HEK293T (cell line): ENCODE measurements around the gene GPR18.

Source experiments
- CTCF ChIA-PET: fragments of 350-600 bp; formaldehyde crosslinking; extraction: SDS; loops from one replicate; lab custom pipeline; 2021; ENCODE audit warnings: antibody characterized with exemption, inconsistent platforms; lab: Yijun Ruan, JAX
- POLR2A ChIA-PET: fragments of 350-600 bp; formaldehyde crosslinking; extraction: SDS; loops from one replicate; lab custom pipeline; 2020; ENCODE audit warnings: antibody characterized with exemption, inconsistent platforms; lab: Yijun Ruan, JAX
- DNase-seq: peaks from one replicate; pipeline ENCODE4 v3.0.0; 2012; ENCODE audit warnings: mixed read lengths; ENCODE audit errors: extremely low spot score
- ARNT ChIP-seq: fragments of 450-650 bp; IDR thresholded peaks from 2 replicates; pipeline ENCODE4 v1.6.1; 2017; ENCODE audit warnings: mild to moderate bottlenecking
- BHLHE40 ChIP-seq: fragments of 450-650 bp; IDR thresholded peaks from 2 replicates; pipeline ENCODE4 v1.6.1; 2016; ENCODE audit warnings: mild to moderate bottlenecking, moderate library complexity, borderline replicate concordance
- CTBP1 ChIP-seq: fragments of 450-650 bp; IDR thresholded peaks from 2 replicates; pipeline ENCODE4 v1.6.1; 2016; ENCODE audit warnings: borderline replicate concordance
- ELF4 ChIP-seq: fragments of 450-650 bp; IDR thresholded peaks from 2 replicates; pipeline ENCODE4 v1.6.1; 2017; ENCODE audit warnings: antibody characterized with exemption
- FOXA1 ChIP-seq: fragments of 450-650 bp; IDR thresholded peaks from 2 replicates; pipeline ENCODE4 v1.6.1; 2016; ENCODE audit warnings: mild to moderate bottlenecking
- FOXK2 ChIP-seq: fragments of 450-650 bp; IDR thresholded peaks from 2 replicates; pipeline ENCODE4 v1.6.1; 2016; ENCODE audit warnings: mild to moderate bottlenecking
- FOXM1 ChIP-seq: fragments of 450-650 bp; IDR thresholded peaks from 2 replicates; pipeline ENCODE4 v1.6.1; 2017; ENCODE audit warnings: mild to moderate bottlenecking, borderline replicate concordance
- HDGF ChIP-seq: fragments of 450-650 bp; IDR thresholded peaks from 2 replicates; pipeline ENCODE4 v1.6.1; 2017; ENCODE audit warnings: antibody characterized with exemption, borderline replicate concordance
- L3MBTL2 ChIP-seq: fragments of 450-650 bp; conservative IDR thresholded peaks from 2 replicates; pipeline ENCODE4 v1.6.1; 2016; ENCODE audit warnings: mild to moderate bottlenecking
- LEF1 ChIP-seq: fragments of 450-650 bp; IDR thresholded peaks from 2 replicates; pipeline ENCODE4 v1.6.1; 2017; ENCODE audit warnings: mild to moderate bottlenecking, borderline replicate concordance
- NFRKB ChIP-seq: fragments of 450-650 bp; IDR thresholded peaks from 2 replicates; pipeline ENCODE4 v1.6.1; 2016; ENCODE audit warnings: mild to moderate bottlenecking, moderate library complexity
- PKNOX1 ChIP-seq: fragments of 450-650 bp; IDR thresholded peaks from 2 replicates; pipeline ENCODE4 v1.6.1; 2016
- SP1 ChIP-seq: fragments of 450-650 bp; IDR thresholded peaks from 2 replicates; pipeline ENCODE4 v1.6.1; 2017
- SUZ12 ChIP-seq: fragments of 450-650 bp; IDR thresholded peaks from 2 replicates; pipeline ENCODE4 v1.6.1; 2016; ENCODE audit warnings: mild to moderate bottlenecking
- TARDBP ChIP-seq: fragments of 450-650 bp; IDR thresholded peaks from 2 replicates; pipeline ENCODE4 v1.6.1; 2016
- ZNF384 ChIP-seq: fragments of 450-650 bp; IDR thresholded peaks from 2 replicates; pipeline ENCODE4 v1.6.1; 2016

The GPR18 gene

DNA sequence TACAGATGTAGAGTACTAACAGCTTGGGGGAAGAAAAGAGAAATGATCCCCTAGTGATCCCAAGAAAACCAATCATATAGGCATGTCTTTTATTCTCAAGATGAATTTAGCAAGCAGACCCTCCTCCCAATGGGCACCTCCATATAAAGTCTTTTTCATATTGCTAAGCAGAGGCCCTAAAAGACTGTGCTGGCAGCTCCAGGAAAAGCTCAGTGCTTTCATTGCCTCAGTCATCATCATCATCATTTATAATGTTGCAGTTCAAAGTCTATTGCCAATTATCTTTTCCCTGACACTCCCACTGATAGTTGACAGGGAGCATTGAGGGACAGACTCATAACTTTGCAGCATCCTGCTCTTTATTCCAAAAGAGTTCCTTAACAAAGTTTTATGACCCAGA, 36.0 kb upstream of the GPR18 start:
- ChIA-PET CTCF (no interaction called here), POLR2A (no interaction called here)
- DNase-seq, result no peak
- TF ChIP-seq TARDBP (no peak), SP1 (no peak), FOXA1 (no peak), FOXM1 (no peak), BHLHE40 (no peak), ZNF384 (no peak), SUZ12 (no peak), LEF1 (no peak), PKNOX1 (no peak), ELF4 (no peak), FOXK2 (no peak), HDGF (no peak), L3MBTL2 (no peak), NFRKB (no peak), CTBP1 (no peak), ARNT (no peak)

DNA sequence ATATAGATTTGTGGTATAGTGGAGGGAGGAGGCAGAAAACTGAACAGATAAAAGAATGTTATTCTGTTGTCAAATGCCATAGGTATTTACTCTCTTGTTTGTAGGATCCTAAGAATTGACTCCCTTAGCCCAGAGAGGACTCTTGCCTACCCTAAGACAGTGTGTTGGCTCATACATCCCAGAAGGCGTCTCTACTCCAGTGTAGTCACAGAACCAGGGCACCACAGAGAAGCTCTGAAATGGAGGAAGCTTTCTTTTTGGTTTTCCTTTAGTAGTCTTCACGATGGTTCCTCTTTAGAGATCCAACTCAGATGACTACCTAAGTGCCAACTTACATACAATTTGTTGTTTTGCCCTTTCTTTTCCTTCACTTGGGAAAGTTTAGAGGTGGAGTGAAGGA, 35.0 kb upstream of the GPR18 start:
- DNase-seq, result no peak
- POLR2A ChIA-PET, result no interaction called here
- CTCF ChIA-PET, result no interaction called here

GRCh38 chr13:99290894-99291293, 32.7 kb upstream of the GPR18 start:
- TF ChIP-seq FOXM1 (no peak), ARNT (no peak), SP1 (no peak), TARDBP (no peak), NFRKB (no peak), HDGF (no peak), L3MBTL2 (no peak), FOXK2 (no peak), ZNF384 (no peak), FOXA1 (no peak), LEF1 (no peak), SUZ12 (no peak), ELF4 (no peak), CTBP1 (no peak), PKNOX1 (no peak), BHLHE40 (no peak)
- POLR2A ChIA-PET, result no interaction called here
- CTCF ChIA-PET, result no interaction called here
- DNase-seq, result no peak

More for the DNA sequence above, 35.0 kb upstream of the GPR18 start:
- TF ChIP-seq FOXM1, result no peak

DNA sequence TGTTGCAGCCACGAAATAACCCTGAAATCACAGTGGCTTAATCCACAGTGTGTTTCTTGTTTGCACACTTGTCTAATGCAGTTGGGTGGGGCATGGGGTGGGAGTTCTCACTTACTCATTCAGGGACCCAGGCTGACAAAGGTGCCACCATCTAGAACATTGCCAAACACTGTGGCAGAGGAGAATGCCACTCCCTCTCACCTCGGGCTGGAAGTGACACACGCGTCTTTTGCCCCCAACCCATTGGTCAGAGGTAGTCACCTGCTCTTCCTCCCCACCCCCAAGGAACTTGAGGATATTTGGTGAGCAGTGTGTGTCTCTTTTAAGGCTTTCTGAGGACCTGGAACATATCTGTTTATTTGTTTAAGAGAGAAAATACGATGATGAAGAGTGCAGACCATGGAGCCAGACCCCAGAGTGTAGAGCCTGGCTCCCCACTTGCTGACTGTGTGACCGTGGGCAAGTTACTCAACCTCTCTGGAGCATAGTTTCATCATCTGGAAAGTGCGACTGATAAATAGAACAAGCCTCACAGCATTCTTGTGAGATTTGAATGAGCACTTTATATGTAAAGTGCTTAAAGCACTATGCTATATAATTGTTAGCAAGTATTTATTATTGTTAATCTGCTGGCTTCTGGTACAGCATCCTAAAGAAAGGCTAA, 31.6 kb upstream of the GPR18 start:
- POLR2A ChIA-PET, result no interaction called here
- TF ChIP-seq BHLHE40, result no peak
- no peak for TF ChIP-seq ARNT
- TF ChIP-seq CTBP1, result no peak
- TF ChIP-seq NFRKB, result no peak
- TF ChIP-seq SP1, result no peak
- CTCF ChIA-PET, result no interaction called here
- DNase-seq, result no peak

DNA sequence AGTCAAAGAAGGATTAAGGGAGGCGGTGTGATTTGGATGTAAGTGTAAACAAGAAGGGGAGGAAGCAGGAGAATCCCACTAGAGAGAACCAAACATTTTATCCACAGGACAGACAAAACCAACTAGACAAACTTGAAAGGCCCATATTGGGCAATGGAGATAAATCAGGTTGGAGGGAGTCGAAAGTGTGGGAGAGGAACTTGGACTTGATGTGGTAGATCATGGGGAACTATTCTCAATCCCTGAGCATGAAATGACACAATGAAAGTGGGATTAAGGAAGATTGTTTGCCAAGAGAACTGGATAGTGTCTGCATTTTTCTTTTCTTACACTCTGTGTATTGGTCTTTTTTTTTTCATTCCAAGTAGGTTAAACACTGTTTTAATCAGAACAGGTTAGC, 31.1 kb upstream of the GPR18 start:
- no peak for DNase-seq
- POLR2A ChIA-PET, result no interaction called here
- CTCF ChIA-PET, result no interaction called here

DNA sequence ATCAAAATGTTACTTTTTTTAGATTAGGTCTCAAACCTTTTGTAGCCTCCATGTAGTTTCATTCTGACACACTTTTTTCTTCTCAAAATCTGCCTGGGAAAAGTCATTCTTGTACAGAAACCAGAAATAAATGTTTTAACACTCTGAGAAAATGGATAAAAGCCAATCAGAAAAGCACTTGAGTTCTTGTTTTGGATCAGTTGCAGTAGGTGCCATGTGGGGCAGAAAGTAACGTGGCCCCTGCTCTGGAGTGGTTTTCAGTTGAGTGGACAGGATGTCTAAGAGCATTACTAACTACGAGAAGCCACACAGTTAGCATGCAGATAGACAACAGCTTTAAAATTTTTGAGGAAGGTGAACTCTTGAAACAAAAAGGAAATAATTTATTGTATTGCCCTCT, 29.9 kb upstream of the GPR18 start:
- no peak for TF ChIP-seq ZNF384
- no peak for TF ChIP-seq LEF1
- TF ChIP-seq BHLHE40, result no peak
- no peak for TF ChIP-seq HDGF
- no peak for TF ChIP-seq SUZ12
- TF ChIP-seq CTBP1, result no peak
- TF ChIP-seq TARDBP, result no peak
- no peak for TF ChIP-seq SP1
- no peak for TF ChIP-seq FOXK2
- TF ChIP-seq FOXA1, result no peak
- TF ChIP-seq ARNT, result no peak
- TF ChIP-seq FOXM1, result no peak
- TF ChIP-seq L3MBTL2, result no peak
- TF ChIP-seq ELF4, result no peak
- TF ChIP-seq NFRKB, result no peak
- TF ChIP-seq PKNOX1, result no peak
- DNase-seq, result no peak
- CTCF ChIA-PET, result no interaction called here
- POLR2A ChIA-PET, result no interaction called here

More for the DNA sequence above, 31.1 kb upstream of the GPR18 start:
- no peak for TF ChIP-seq LEF1

DNA sequence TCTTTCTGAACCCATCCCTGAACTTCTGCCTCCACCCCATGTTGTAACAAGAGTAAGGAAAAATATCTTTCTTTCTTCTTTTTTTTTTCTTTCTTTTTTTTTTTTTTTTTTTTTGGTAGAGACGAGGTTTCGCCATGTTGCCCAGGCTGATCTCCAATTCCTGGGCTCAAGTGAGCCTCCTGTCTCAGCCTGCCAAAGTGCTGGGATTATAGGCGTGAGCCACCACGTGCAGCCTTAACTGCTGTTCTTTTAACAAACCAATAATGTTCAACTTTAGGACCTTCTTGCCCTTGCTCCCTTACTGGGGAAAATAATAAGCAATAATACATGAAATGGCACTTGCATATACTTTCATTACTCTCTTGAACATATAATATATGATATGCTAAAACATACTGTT, 29.4 kb upstream of the GPR18 start:
- ChIA-PET CTCF (no interaction called here), POLR2A (no interaction called here)
- DNase-seq, result no peak
- TF ChIP-seq SP1 (no peak), ELF4 (no peak), LEF1 (no peak), SUZ12 (no peak), NFRKB (no peak), ZNF384 (no peak), FOXA1 (no peak), PKNOX1 (no peak), HDGF (no peak), TARDBP (no peak), BHLHE40 (no peak), L3MBTL2 (no peak), FOXK2 (no peak)
